ENCODE results near the gene ZNF823. TPM values are rescaled to one million over a fixed set of nuclear protein-coding genes. Genes with fewer than 3 reads are reported as not detected.
"Not testable (repeated sequence)": the region's sequence is repeated elsewhere in the genome, so short reads cannot be mapped to it uniquely, and the experiment has no call there.

Gene ZNF823
- total RNA-seq (8.6 TPM), polyA plus RNA-seq (5.6 TPM)
- long read RNA-seq, donor 1, result 0 reads
- long read RNA-seq, donor 2, partial matches to known transcripts, result 18 of 21 reads
- long read RNA-seq, donor 2, other reads (novel, unspliced or antisense), result 0 of 21 reads
- long read RNA-seq, donor 3, partial matches to known transcripts, result 23 of 26 reads
- long read RNA-seq, donor 3, other reads (novel, unspliced or antisense), result 0 of 26 reads
- long read RNA-seq, donor 4, partial matches to known transcripts, result 0 of 2 reads
- long read RNA-seq, donor 4, other reads (novel, unspliced or antisense), result 0 of 2 reads
- long read RNA-seq, donor 5, partial matches to known transcripts, result 53 of 61 reads
- long read RNA-seq, donor 5, other reads (novel, unspliced or antisense), result 6 of 61 reads
- long read RNA-seq, donor 6, partial matches to known transcripts, result 20 of 23 reads
- long read RNA-seq, donor 6, other reads (novel, unspliced or antisense), result 0 of 23 reads
- long read RNA-seq, donor 7, partial matches to known transcripts, result 5 of 7 reads
- long read RNA-seq, donor 7, other reads (novel, unspliced or antisense), result 0 of 7 reads
- long read RNA-seq, donor 8, partial matches to known transcripts, result 0 of 2 reads
- long read RNA-seq, donor 8, other reads (novel, unspliced or antisense), result 0 of 2 reads
- long read RNA-seq, donor 9, partial matches to known transcripts, result 0 of 1 reads
- long read RNA-seq, donor 9, other reads (novel, unspliced or antisense), result 0 of 1 reads
- long read RNA-seq, donor 10, partial matches to known transcripts, result 0 of 3 reads
- long read RNA-seq, donor 10, other reads (novel, unspliced or antisense), result 0 of 3 reads

DNA sequence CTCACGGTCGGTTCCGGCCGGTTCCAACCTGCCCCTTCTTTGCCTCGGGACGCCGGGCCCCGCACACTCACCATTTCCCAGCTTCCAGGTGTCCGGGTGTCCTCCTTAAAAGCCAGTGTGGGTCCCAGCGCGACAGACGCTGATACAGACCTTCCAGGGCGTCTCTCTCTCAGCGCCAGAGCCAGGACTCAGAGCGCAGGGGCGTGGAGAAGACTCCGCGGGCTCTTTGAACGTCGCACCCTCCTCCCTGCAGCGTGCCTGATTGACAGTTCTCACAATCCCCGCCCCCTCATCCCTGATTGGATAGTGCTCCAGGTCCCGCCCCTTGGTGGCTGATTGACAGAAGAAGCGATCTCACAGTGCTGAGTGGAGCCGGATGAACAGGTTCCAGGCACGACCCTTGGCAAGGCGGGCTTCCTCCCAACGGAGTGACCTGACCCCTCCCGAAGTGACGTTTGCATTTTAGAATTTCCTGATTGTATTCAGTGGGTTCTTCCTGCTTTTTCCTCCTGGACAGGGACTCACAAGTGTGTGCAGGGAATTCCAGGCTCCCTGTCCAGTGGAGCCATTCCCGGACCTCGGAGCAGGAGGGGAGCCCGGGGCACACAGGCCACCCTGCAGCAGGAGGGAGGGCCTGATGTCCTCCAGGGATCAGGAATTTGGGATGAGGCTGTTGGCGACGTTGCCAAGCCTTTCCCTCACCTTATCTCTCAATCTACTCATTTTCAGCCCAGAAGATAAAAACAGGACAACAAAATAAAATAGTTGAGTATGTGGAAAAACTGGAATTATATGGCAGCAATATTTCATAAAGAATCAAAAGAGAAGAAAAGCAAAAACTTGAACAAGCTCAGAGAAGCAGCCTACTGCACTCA, at the start of gene ZNF823:
Gene ZNF823 (minus strand): TSS at position 201 of the 875 bp plus-strand sequence. CDS start 127 bp downstream, at position 74.
- Histone ChIP-seq H3K27ac (ENCODE audit: low read depth in 1 of 2, low read length in 1 of 2) (peak within 1 kb of the TSS; percentile 70 to 77), H3K36me3 (ENCODE audit: control insufficient read depth in 2 of 2, insufficient read depth in 2 of 2, low read length in 1 of 2) (peaks cover 0 to 5% of the 10 kb centered on the region in 2 donors), H3K9me3 (ENCODE audit: control insufficient read depth in 2 of 2, insufficient read depth in 1 of 2, low read length in 1 of 2) (no peaks in the 10 kb centered on the region), H3K4me3 (ENCODE audit: low read length in 2 of 2) (peak within 1 kb of the TSS; percentile 74 to 92), H3K27me3 (ENCODE audit: control insufficient read depth in 2 of 2, insufficient read depth in 1 of 2, low read length in 1 of 2) (no peaks in the 10 kb centered on the region), H3K4me1 (ENCODE audit: control insufficient read depth in 2 of 2, insufficient read depth in 2 of 2, low read length in 2 of 2) (peaks cover 4 to 21% of the 10 kb centered on the region in 2 donors)
- peak; percentile 96 to 100 (median 99) for DNase-seq (ENCODE audit: low read depth in 6 of 9, low spot score in 9 of 9)
- WGBS, result 1% methylated on average over 35 of the region's 35 CpGs

GRCh38 chr19:11787536-11787935, 48.8 kb upstream of the ZNF823 start:
- no peaks in the 10 kb centered on the region for H3K27me3 ChIP-seq (ENCODE audit: control insufficient read depth in 2 of 2, insufficient read depth in 1 of 2, low read length in 1 of 2)
- DNase-seq (ENCODE audit: low read depth in 6 of 9, low spot score in 9 of 9), result no peak
- no peaks in the 10 kb centered on the region for H3K4me1 ChIP-seq (ENCODE audit: control insufficient read depth in 2 of 2, insufficient read depth in 2 of 2, low read length in 2 of 2)
- no peaks in the 10 kb centered on the region for H3K36me3 ChIP-seq (ENCODE audit: control insufficient read depth in 2 of 2, insufficient read depth in 2 of 2, low read length in 1 of 2)
- no peak overlapping the region for H3K27ac ChIP-seq (ENCODE audit: low read depth in 1 of 2, low read length in 1 of 2)
- no peak overlapping the region for H3K4me3 ChIP-seq (ENCODE audit: low read length in 2 of 2)
- 87% methylated on average over 3 of the region's 3 CpGs for WGBS
- peaks cover under 1 to 20% of the 10 kb centered on the region in 2 donors for H3K9me3 ChIP-seq (ENCODE audit: control insufficient read depth in 2 of 2, insufficient read depth in 1 of 2, low read length in 1 of 2)

DNA sequence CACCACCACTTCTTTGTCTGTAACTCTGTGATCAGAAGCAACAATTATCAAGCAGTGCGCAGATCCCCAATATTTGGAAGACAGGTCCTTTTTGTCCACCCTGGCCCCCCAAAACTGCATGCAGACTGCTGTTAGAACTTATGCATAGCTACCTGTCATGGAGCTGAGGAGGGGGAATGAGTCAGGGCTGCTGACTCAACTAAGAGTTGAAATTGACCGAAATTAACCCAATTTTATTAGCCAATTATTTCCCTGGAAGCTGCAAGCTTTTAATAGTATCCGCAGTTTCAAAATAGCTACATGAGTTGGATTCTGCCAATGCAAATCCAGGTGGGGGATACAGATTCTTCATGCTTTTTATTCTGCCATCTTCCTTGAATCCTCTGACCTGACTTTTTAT, 45.6 kb upstream of the ZNF823 start:
- Histone ChIP-seq H3K36me3 (ENCODE audit: control insufficient read depth in 2 of 2, insufficient read depth in 2 of 2, low read length in 1 of 2) (peaks cover 19% of the 10 kb centered on the region in 2 donors), H3K9me3 (ENCODE audit: control insufficient read depth in 2 of 2, insufficient read depth in 1 of 2, low read length in 1 of 2) (peaks cover 16 to 21% of the 10 kb centered on the region in 2 donors), H3K4me1 (ENCODE audit: control insufficient read depth in 2 of 2, insufficient read depth in 2 of 2, low read length in 2 of 2) (no peaks in the 10 kb centered on the region), H3K27me3 (ENCODE audit: control insufficient read depth in 2 of 2, insufficient read depth in 1 of 2, low read length in 1 of 2) (no peaks in the 10 kb centered on the region), H3K4me3 (ENCODE audit: low read length in 2 of 2) (no peak overlapping the region), H3K27ac (ENCODE audit: low read depth in 1 of 2, low read length in 1 of 2) (no peak overlapping the region)
- WGBS, result 98% methylated on average over 3 of the region's 3 CpGs
- DNase-seq (ENCODE audit: low read depth in 6 of 9, low spot score in 9 of 9), result no peak

DNA sequence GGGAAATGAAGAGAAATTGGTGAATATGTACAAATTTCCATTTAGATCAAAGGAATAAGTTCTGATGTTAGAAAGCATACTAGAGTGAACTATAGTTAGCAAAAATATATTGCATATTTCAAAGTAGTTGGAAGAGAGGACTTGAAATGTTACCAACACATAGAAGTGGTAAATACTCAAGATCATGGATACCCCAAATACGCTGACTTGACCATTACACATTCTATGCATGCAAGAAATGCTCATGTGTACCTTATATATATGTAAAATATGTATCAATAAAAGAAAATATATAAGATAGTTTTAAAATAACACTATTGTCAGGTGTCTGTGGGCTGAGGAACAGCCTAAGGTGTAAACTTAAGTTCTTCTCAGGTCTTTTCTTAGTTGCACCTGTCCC, 45.0 kb upstream of the ZNF823 start:
- Histone ChIP-seq H3K36me3 (ENCODE audit: control insufficient read depth in 2 of 2, insufficient read depth in 2 of 2, low read length in 1 of 2) (peaks cover 19 to 24% of the 10 kb centered on the region in 2 donors), H3K27ac (ENCODE audit: low read depth in 1 of 2, low read length in 1 of 2) (no peak overlapping the region), H3K27me3 (ENCODE audit: control insufficient read depth in 2 of 2, insufficient read depth in 1 of 2, low read length in 1 of 2) (no peaks in the 10 kb centered on the region), H3K9me3 (ENCODE audit: control insufficient read depth in 2 of 2, insufficient read depth in 1 of 2, low read length in 1 of 2) (peaks cover 19 to 27% of the 10 kb centered on the region in 2 donors), H3K4me1 (ENCODE audit: control insufficient read depth in 2 of 2, insufficient read depth in 2 of 2, low read length in 2 of 2) (no peaks in the 10 kb centered on the region), H3K4me3 (ENCODE audit: low read length in 2 of 2) (no peak overlapping the region)
- 100% methylated on average over 1 of the region's 1 CpG for WGBS
- DNase-seq (ENCODE audit: low read depth in 6 of 9, low spot score in 9 of 9), result no peak

DNA sequence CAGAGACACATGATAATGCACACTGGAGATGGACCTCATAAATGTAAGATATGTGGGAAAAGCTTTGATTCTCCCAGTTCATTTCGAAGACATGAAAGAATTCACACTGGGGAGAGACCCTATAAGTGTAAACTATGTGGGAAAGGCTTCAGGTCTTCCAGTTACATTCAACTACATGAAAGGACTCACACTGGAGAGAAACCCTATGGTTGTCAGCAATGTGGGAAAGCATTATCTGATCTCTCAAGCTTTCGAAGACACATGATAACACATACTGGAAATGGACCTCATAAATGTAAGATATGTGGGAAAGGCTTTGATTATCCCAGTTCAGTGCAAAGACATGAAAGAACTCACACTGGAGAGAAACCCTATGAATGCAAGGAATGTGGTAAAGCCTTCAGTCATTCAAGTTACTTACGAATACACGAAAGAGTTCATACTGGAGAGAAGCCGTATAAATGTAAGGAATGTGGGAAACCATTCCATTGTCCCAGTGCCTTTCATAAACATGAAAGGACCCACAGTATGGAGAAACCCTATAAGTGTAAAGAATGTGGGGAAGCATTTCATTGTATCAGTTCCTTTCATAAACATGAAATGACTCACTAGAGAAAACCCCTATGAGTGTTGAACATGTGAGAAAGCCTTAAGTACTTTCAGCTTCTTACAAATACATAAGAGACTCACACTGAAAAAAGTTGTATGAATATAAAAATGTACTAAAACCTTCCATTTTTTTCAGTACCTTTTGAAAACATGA, 42.7 kb upstream of the ZNF823 start:
- no peak for DNase-seq (ENCODE audit: low read depth in 6 of 9, low spot score in 9 of 9)
- no peaks in the 10 kb centered on the region for H3K4me1 ChIP-seq (ENCODE audit: control insufficient read depth in 2 of 2, insufficient read depth in 2 of 2, low read length in 2 of 2)
- peaks cover 26 to 34% of the 10 kb centered on the region in 2 donors for H3K36me3 ChIP-seq (ENCODE audit: control insufficient read depth in 2 of 2, insufficient read depth in 2 of 2, low read length in 1 of 2)
- peaks cover 22 to 28% of the 10 kb centered on the region in 2 donors for H3K9me3 ChIP-seq (ENCODE audit: control insufficient read depth in 2 of 2, insufficient read depth in 1 of 2, low read length in 1 of 2)
- no peak overlapping the region for H3K4me3 ChIP-seq (ENCODE audit: low read length in 2 of 2)
- no peaks in the 10 kb centered on the region for H3K27me3 ChIP-seq (ENCODE audit: control insufficient read depth in 2 of 2, insufficient read depth in 1 of 2, low read length in 1 of 2)
- H3K27ac ChIP-seq (ENCODE audit: low read depth in 1 of 2, low read length in 1 of 2), result no peak overlapping the region
- 97% methylated on average over 5 of the region's 5 CpGs for WGBS

DNA sequence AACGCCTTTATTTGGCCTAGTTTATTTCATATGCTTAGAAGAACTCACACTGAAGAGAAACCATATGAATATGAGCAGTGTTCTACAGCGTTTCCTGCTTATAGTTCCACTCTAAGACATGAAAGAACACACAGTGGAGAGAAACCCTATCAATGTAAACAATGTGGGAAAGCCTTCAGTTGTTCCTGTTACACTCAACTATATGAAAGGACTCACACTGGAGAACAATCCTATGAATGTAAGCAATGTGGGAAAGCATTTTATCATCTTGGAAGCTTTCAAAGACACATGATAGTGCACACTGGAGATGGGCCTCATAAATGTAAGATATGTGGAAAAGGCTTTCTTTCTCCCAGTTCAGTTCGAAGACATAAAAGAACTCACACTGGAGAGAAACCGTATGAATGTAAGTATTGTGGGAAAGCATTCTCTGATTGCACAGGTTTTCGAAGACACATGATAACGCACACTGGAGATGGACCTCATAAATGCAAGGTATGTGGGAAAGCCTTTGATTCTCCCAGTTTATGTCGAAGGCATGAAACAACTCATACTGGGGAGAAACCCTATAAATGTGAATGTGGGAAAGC, 41.8 kb upstream of the ZNF823 start:
- no peak for DNase-seq (ENCODE audit: low read depth in 6 of 9, low spot score in 9 of 9)
- Histone ChIP-seq H3K36me3 (ENCODE audit: control insufficient read depth in 2 of 2, insufficient read depth in 2 of 2, low read length in 1 of 2) (peaks cover 26 to 34% of the 10 kb centered on the region in 2 donors), H3K27me3 (ENCODE audit: control insufficient read depth in 2 of 2, insufficient read depth in 1 of 2, low read length in 1 of 2) (no peaks in the 10 kb centered on the region), H3K27ac (ENCODE audit: low read depth in 1 of 2, low read length in 1 of 2) (no peak overlapping the region), H3K4me1 (ENCODE audit: control insufficient read depth in 2 of 2, insufficient read depth in 2 of 2, low read length in 2 of 2) (no peaks in the 10 kb centered on the region), H3K4me3 (ENCODE audit: low read length in 2 of 2) (no peak overlapping the region), H3K9me3 (ENCODE audit: control insufficient read depth in 2 of 2, insufficient read depth in 1 of 2, low read length in 1 of 2) (peaks cover 22 to 23% of the 10 kb centered on the region in 2 donors)
- 98% methylated on average over 7 of the region's 7 CpGs for WGBS

DNA sequence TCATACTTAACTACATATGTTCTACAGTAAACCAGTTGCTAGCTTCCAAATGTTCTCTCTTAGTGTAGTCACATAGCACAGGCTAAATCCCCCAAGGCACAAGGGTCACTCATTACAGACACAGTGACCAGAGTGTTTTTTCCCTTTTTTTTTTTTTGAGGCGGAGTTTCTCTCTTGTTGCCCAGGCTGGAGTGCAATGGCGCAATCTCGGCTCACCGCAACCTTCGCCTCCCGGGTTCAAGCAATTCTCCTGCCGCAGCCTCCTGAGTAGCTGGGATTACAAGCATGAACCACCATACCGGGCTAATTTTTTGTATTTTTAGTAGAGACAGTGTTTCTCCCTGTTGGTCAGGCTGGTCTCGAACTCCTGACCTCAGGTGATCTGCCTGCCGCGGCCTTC, 37.9 kb upstream of the ZNF823 start:
- H3K4me1 ChIP-seq (ENCODE audit: control insufficient read depth in 2 of 2, insufficient read depth in 2 of 2, low read length in 2 of 2); H3K27me3 ChIP-seq (ENCODE audit: control insufficient read depth in 2 of 2, insufficient read depth in 1 of 2, low read length in 1 of 2); DNase-seq (ENCODE audit: low read depth in 6 of 9, low spot score in 9 of 9); H3K27ac ChIP-seq (ENCODE audit: low read depth in 1 of 2, low read length in 1 of 2); H3K4me3 ChIP-seq (ENCODE audit: low read length in 2 of 2): not testable (repeated sequence)
- Histone ChIP-seq H3K9me3 (ENCODE audit: control insufficient read depth in 2 of 2, insufficient read depth in 1 of 2, low read length in 1 of 2) (peaks cover 20 to 30% of the 10 kb centered on the region in 2 donors), H3K36me3 (ENCODE audit: control insufficient read depth in 2 of 2, insufficient read depth in 2 of 2, low read length in 1 of 2) (peaks cover 26 to 34% of the 10 kb centered on the region in 2 donors)
- WGBS, result 98% methylated on average over 11 of the region's 11 CpGs

DNA sequence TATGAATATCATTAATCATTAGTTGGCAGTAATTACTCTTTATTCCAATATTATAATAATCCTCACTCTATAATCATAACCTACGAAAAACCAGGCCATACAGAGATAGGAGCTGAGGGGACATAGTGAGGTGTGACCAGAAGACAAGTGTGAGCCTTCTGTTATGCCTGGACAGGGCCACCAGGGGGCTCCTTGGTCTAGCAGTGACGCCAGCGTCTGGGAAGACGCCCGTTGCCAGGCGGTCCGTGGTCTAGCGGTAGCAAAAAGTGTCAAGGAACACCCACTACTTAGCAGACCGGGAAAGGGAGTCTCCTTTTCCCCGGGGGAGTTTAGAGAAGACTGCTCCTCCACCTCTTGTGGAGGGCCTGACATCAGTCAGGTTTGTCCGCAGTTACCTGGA, 32.8 kb upstream of the ZNF823 start:
- not testable (repeated sequence) for H3K27me3 ChIP-seq (ENCODE audit: control insufficient read depth in 2 of 2, insufficient read depth in 1 of 2, low read length in 1 of 2); H3K4me3 ChIP-seq (ENCODE audit: low read length in 2 of 2); H3K27ac ChIP-seq (ENCODE audit: low read depth in 1 of 2, low read length in 1 of 2); H3K4me1 ChIP-seq (ENCODE audit: control insufficient read depth in 2 of 2, insufficient read depth in 2 of 2, low read length in 2 of 2); H3K36me3 ChIP-seq (ENCODE audit: control insufficient read depth in 2 of 2, insufficient read depth in 2 of 2, low read length in 1 of 2); DNase-seq (ENCODE audit: low read depth in 6 of 9, low spot score in 9 of 9)
- 89% methylated on average over 11 of the region's 11 CpGs for WGBS
- H3K9me3 ChIP-seq (ENCODE audit: control insufficient read depth in 2 of 2, insufficient read depth in 1 of 2, low read length in 1 of 2), result peaks cover 0 to 14% of the 10 kb centered on the region in 2 donors
